Peyer's patch (tissue), 4 donors: Measurements from ENCODE around the gene MOCS3.

Source experiments
- POLR2A ChIP-seq, 2 donors: fragments of 450-650 bp; IDR thresholded peaks; one replicate each; pipeline ENCODE4 v1.5.1; 2017; ENCODE audit warnings: antibody characterized with exemption in 2 of 2, mild to moderate bottlenecking in 2 of 2, moderate library complexity in 2 of 2
- TF ChIP-seq, protein P1 (sequence below), 6 experiments: fragments of 450-650 bp in 4 of 6; fragments of 200-600 bp in 2 of 6; sonication (generic) in 1 of 6; IDR thresholded peaks; one replicate each; pipeline ENCODE4 v1.5.1; 2017 to 2019; ENCODE audit warnings: antibody characterized with exemption in 6 of 6, mild to moderate bottlenecking in 3 of 6, moderate library complexity in 1 of 6

DNA sequence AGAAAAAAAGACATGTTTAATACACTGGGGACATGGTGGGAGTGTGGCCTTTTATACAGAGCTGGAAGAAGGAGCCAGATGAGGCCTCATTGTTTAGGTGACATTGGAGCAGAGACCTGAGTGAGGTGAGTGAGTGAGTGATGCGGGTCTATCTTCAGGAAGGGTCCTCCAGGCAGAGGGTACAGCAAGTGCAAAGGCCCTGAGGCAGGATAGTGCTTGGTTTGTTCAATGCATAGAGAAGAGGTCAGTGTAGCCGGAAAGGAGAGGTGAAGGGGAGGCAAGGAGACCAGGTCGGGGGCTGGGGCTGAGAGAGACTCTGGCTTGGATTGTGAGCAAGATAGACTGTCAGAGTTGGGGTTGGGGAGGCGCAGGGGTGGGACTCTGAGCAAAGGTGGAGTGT, 40.7 kb downstream of the MOCS3 start:
- TF ChIP-seq, protein P1, sequence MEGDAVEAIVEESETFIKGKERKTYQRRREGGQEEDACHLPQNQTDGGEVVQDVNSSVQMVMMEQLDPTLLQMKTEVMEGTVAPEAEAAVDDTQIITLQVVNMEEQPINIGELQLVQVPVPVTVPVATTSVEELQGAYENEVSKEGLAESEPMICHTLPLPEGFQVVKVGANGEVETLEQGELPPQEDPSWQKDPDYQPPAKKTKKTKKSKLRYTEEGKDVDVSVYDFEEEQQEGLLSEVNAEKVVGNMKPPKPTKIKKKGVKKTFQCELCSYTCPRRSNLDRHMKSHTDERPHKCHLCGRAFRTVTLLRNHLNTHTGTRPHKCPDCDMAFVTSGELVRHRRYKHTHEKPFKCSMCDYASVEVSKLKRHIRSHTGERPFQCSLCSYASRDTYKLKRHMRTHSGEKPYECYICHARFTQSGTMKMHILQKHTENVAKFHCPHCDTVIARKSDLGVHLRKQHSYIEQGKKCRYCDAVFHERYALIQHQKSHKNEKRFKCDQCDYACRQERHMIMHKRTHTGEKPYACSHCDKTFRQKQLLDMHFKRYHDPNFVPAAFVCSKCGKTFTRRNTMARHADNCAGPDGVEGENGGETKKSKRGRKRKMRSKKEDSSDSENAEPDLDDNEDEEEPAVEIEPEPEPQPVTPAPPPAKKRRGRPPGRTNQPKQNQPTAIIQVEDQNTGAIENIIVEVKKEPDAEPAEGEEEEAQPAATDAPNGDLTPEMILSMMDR (IDR thresholded peaks at IDR 0.05) = no peak
- no peak for TF ChIP-seq POLR2A (IDR thresholded peaks at IDR 0.05)
